B cell (primary cell): ENCODE measurements around the gene TNXB.
"Not testable (repeated sequence)": the region's sequence is repeated elsewhere in the genome, so short reads cannot be mapped to it uniquely, and the experiment has no call there.

ENCODE experiments used
- EZH2 ChIP-seq: IDR thresholded peaks from 2 replicates; pipeline ENCODE4 v1.6.1; 2012; ENCODE audit warnings: borderline replicate concordance, low read depth, mild to moderate bottlenecking, moderate library complexity, low read length; ENCODE audit not compliant: insufficient read depth, poor library complexity, severe bottlenecking
- TF ChIP-seq, protein P1 (sequence below): fragments of 200-600 bp; IDR thresholded peaks from one replicate; pipeline ENCODE4 v1.8.0; 2022; ENCODE audit warnings: antibody characterized with exemption, mild to moderate bottlenecking

DNA sequence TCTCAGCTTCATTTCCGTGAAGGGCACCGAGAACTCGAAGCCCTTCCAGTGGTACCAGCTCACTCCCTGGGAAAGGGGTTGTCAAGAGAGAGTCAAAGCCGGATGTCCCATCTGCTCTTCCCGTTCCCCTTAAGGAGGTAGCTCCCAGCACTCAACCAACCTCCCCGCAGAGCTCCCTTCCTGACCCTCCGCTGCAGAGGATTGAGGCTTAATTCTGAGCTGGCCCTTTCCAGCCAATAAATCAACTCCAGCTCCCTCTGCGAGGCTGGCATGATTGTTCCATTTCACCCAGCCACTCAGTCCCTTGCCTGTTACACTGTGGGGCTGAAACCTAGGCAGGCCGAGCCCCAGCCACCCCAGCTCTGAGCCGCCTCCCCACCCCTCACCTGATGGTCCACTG is 67.8 kb downstream of the TNXB start:
- TF ChIP-seq, protein P1, sequence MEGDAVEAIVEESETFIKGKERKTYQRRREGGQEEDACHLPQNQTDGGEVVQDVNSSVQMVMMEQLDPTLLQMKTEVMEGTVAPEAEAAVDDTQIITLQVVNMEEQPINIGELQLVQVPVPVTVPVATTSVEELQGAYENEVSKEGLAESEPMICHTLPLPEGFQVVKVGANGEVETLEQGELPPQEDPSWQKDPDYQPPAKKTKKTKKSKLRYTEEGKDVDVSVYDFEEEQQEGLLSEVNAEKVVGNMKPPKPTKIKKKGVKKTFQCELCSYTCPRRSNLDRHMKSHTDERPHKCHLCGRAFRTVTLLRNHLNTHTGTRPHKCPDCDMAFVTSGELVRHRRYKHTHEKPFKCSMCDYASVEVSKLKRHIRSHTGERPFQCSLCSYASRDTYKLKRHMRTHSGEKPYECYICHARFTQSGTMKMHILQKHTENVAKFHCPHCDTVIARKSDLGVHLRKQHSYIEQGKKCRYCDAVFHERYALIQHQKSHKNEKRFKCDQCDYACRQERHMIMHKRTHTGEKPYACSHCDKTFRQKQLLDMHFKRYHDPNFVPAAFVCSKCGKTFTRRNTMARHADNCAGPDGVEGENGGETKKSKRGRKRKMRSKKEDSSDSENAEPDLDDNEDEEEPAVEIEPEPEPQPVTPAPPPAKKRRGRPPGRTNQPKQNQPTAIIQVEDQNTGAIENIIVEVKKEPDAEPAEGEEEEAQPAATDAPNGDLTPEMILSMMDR = not testable (repeated sequence)
- not testable (repeated sequence) for TF ChIP-seq EZH2
